ENCODE measurements around the gene KCTD2. TPM values are rescaled to one million over a fixed set of nuclear protein-coding genes. Genes with fewer than 3 reads are reported as not detected.
A peak's percentile ranks its signal among the peaks of the same experiment; 100 is the strongest.
"Not testable (repeated sequence)": the region's sequence is repeated elsewhere in the genome, so short reads cannot be mapped to it uniquely, and the experiment has no call there.

The KCTD2 gene
- polyA plus RNA-seq, 1 experiment = 36.0 TPM

- ChIA-PET CTCF (no interaction called here), POLR2A (no interaction called here)
These were observed 2.3 kb upstream of the KCTD2 start for GRCh38 chr17:75044716-75045115.

DNA sequence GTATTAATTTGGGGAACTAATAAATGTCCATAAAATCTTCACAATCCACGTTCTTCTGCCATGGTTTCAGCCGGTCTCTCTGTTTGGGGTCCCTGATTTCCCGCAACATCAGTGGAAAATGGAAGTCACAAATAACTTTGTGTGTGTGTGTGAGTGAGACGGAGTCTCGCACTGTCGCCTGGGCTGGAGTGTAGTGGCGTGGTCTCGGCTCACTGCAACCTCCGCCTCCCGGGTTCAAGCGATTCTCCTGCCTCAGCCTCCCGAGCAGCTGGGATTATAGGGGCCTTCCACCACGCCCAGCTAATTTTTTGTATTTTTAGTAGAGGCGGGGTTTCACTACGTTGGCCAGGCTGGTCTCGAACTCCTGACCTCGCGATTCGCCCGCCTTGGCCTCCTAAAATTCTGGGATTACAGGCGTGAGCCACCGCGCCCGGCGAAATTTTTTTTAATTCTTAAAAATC is 1.0 kb upstream of the KCTD2 start:
- Histone ChIP-seq H3K27ac (ENCODE audit: low read depth, low read length) (peak overlapping the region; percentile 97), H3K4me3 (ENCODE audit: low read depth, low read length) (peak overlapping the region; percentile 98)
- POLR2A ChIA-PET = interaction anchor here (1.0 kb wide), 1 partner anchor 11 kb away, joined by 7 read pairs; no protein-coding TSS in a partner anchor
- CTCF ChIA-PET; H3K9me3 ChIP-seq (ENCODE audit: control insufficient read depth, insufficient read depth, low read length); H3K27me3 ChIP-seq (ENCODE audit: control insufficient read depth, insufficient read depth, low read length); DNase-seq (ENCODE audit: low read depth, low spot score): not testable (repeated sequence)

More at GRCh38 chr17:75044716-75045115, 2.3 kb upstream of the KCTD2 start:
- no peaks in the 10 kb centered on the region; the same call in 1 of the 2 replicates for H3K9me3 ChIP-seq (ENCODE audit: control insufficient read depth, insufficient read depth, low read length)
- no peak overlapping the region for H3K4me3 ChIP-seq (ENCODE audit: low read depth, low read length)
- no peak for DNase-seq (ENCODE audit: low read depth, low spot score)
- H3K27me3 ChIP-seq (ENCODE audit: control insufficient read depth, insufficient read depth, low read length) = no peaks in the 10 kb centered on the region
- TF ChIP-seq, protein P1, sequence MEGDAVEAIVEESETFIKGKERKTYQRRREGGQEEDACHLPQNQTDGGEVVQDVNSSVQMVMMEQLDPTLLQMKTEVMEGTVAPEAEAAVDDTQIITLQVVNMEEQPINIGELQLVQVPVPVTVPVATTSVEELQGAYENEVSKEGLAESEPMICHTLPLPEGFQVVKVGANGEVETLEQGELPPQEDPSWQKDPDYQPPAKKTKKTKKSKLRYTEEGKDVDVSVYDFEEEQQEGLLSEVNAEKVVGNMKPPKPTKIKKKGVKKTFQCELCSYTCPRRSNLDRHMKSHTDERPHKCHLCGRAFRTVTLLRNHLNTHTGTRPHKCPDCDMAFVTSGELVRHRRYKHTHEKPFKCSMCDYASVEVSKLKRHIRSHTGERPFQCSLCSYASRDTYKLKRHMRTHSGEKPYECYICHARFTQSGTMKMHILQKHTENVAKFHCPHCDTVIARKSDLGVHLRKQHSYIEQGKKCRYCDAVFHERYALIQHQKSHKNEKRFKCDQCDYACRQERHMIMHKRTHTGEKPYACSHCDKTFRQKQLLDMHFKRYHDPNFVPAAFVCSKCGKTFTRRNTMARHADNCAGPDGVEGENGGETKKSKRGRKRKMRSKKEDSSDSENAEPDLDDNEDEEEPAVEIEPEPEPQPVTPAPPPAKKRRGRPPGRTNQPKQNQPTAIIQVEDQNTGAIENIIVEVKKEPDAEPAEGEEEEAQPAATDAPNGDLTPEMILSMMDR (IDR thresholded peaks at IDR 0.05; ENCODE audit: low read depth, low read length) = no peak
- no peak overlapping the region for H3K27ac ChIP-seq (ENCODE audit: low read depth, low read length)

DNA sequence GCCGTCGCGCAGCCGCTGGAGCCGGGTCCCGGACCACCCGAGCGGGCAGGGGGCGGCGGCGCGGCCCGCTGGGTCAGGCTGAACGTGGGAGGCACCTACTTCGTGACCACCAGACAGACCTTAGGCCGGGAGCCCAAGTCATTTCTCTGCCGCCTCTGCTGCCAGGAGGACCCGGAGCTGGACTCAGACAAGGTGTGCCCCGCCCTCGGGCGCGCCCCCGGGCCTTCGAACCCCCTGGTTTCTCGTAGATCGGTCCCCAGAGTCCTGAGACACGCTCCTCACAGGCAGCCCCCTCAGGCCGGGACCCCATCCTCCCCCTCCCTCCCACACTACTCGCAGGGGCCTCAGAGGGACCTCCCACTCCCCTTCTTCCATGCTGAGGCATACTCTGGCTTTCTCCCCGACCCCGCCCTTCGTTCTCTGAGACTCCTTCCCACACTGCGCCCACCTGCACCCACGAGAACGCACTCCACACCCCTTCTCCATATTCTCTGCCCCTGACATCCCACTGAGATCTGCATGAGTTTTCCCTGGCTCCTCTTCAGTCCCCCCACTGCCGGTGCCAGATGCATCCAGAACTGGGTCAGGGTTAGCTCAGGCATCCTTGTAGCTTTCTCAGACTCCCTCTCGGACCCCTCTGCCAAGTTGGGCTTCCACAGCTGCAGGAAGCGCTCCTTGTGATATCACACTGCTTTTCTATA is 523 bp downstream of the KCTD2 start:
- H3K4me3 ChIP-seq (ENCODE audit: low read depth, low read length) = peak overlapping the region; percentile 98
- H3K27me3 ChIP-seq (ENCODE audit: control insufficient read depth, insufficient read depth, low read length) = no peaks in the 10 kb centered on the region
- TF ChIP-seq, protein P1 (IDR thresholded peaks at IDR 0.05; ENCODE audit: low read depth, low read length) = no peak
- H3K9me3 ChIP-seq (ENCODE audit: control insufficient read depth, insufficient read depth, low read length) = no peaks in the 10 kb centered on the region; the same call in 1 of the 2 replicates
- ChIA-PET CTCF (interaction anchor here (1.2 to 1.3 kb wide), 2 partner anchors 98 to 124 kb away, joined by 3 to 7 read pairs; no protein-coding TSS in a partner anchor), POLR2A (interaction anchor here (0.6 to 1.0 kb wide), 3 partner anchors 13 to 85 kb away, joined by 3 to 4 read pairs (median 4); partner anchors contain the start of gene MRPL58)
- no peak overlapping the region for H3K27ac ChIP-seq (ENCODE audit: low read depth, low read length)
- DNase-seq (ENCODE audit: low read depth, low spot score) = no peak

- no peak for DNase-seq (ENCODE audit: low read depth, low spot score)
- CTCF ChIA-PET = interaction anchor here (0.7 to 2.2 kb wide), 8 partner anchors 12 to 123 kb away, joined by 3 to 15 read pairs (median 4); no protein-coding TSS in a partner anchor
- TF ChIP-seq, protein P1 (IDR thresholded peaks at IDR 0.05; ENCODE audit: low read depth, low read length) = no peak
- no peaks in the 10 kb centered on the region for H3K27me3 ChIP-seq (ENCODE audit: control insufficient read depth, insufficient read depth, low read length)
- H3K9me3 ChIP-seq (ENCODE audit: control insufficient read depth, insufficient read depth, low read length) = no peaks in the 10 kb centered on the region; the same call in 1 of the 2 replicates
- peak overlapping the region; percentile 98 for H3K4me3 ChIP-seq (ENCODE audit: low read depth, low read length)
- POLR2A ChIA-PET = interaction anchor here (0.6 to 1.0 kb wide), 3 partner anchors 25 to 48 kb away, joined by 3 to 5 read pairs (median 4); partner anchors contain the start of gene MRPL58
- no peak overlapping the region for H3K27ac ChIP-seq (ENCODE audit: low read depth, low read length)
These were observed 1.3 kb downstream of the KCTD2 start for GRCh38 chr17:75048249-75048878.

DNA sequence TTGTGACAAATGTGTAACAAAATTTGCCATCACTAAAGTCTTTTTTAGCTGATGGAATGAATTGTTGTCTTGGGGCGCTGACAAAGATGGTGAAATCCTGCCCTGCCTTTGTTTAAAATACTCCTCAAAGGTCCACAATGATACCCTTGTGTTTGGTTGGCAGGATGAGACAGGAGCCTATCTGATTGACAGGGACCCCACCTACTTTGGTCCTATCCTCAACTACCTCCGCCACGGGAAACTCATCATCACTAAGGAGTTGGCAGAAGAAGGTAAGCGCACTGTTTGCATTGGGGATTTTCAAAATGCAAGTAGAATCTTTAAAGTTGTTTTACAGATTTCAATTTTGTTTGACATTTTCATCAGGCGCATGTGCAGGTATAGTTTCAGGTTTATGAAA is 2.0 kb downstream of the KCTD2 start:
- ChIA-PET CTCF (interaction anchor here (0.6 to 2.2 kb wide), 8 partner anchors 11 to 153 kb away, joined by 3 to 15 read pairs (median 4); no protein-coding TSS in a partner anchor), POLR2A (interaction anchor here (0.6 to 0.8 kb wide), 2 partner anchors 24 to 47 kb away, joined by 3 to 5 read pairs; no protein-coding TSS in a partner anchor)
- no peaks in the 10 kb centered on the region for H3K27me3 ChIP-seq (ENCODE audit: control insufficient read depth, insufficient read depth, low read length)
- no peak overlapping the region for H3K4me3 ChIP-seq (ENCODE audit: low read depth, low read length)
- no peak for DNase-seq (ENCODE audit: low read depth, low spot score)
- H3K27ac ChIP-seq (ENCODE audit: low read depth, low read length) = no peak overlapping the region
- TF ChIP-seq, protein P1 (IDR thresholded peaks at IDR 0.05; ENCODE audit: low read depth, low read length) = no peak
- H3K9me3 ChIP-seq (ENCODE audit: control insufficient read depth, insufficient read depth, low read length) = no peaks in the 10 kb centered on the region; the same call in 1 of the 2 replicates
